Small intestine (tissue), 7 donors: Measurements from ENCODE around the gene TSHZ2. TPM values are rescaled to one million over a fixed set of nuclear protein-coding genes. Genes with fewer than 3 reads are reported as not detected.

Source experiments
- DNase-seq, 2 donors: peaks; one replicate each; pipeline versions ENCODE4 v3.0.0 to v3.0.0-alpha.2; 2013
- FAIRE-seq: peaks from 2 replicates; lab custom pipeline; 2012; peaks lifted over from hg19 to GRCh38; lab: Jason Lieb, UNC
- H3K27ac ChIP-seq, 3 donors: one replicate each; pipeline ENCODE4 v1.5.1; 2013; ENCODE audit warnings: low read length in 2 of 3, mild to moderate bottlenecking in 2 of 3, control low read depth in 1 of 3, inconsistent platforms in 1 of 3, low read depth in 1 of 3, moderate library complexity in 1 of 3
- H3K27me3 ChIP-seq, 3 donors: one replicate each; pipeline ENCODE4 v1.6.1; 2013; ENCODE audit warnings: low read length in 3 of 3, inconsistent platforms in 1 of 3; ENCODE audit not compliant: control insufficient read depth in 3 of 3, insufficient read depth in 3 of 3
- H3K36me3 ChIP-seq, 3 donors: one replicate each; pipeline ENCODE4 v1.6.1; 2013; ENCODE audit warnings: low read length in 3 of 3, inconsistent platforms in 1 of 3, low read depth in 1 of 3, mild to moderate bottlenecking in 1 of 3, moderate library complexity in 1 of 3; ENCODE audit not compliant: control insufficient read depth in 3 of 3, insufficient read depth in 2 of 3
- H3K4me1 ChIP-seq, 3 donors: one replicate each; pipeline ENCODE4 v1.6.1; 2013; ENCODE audit warnings: low read length in 2 of 3, inconsistent platforms in 1 of 3, low read depth in 1 of 3, mild to moderate bottlenecking in 1 of 3, moderate library complexity in 1 of 3; ENCODE audit not compliant: control insufficient read depth in 3 of 3, insufficient read depth in 2 of 3
- H3K4me3 ChIP-seq, 3 donors: one replicate each; pipeline ENCODE4 v1.5.1; 2013; ENCODE audit warnings: low read length in 3 of 3, control low read depth in 1 of 3, inconsistent platforms in 1 of 3, low read depth in 1 of 3, mild to moderate bottlenecking in 1 of 3, moderate library complexity in 1 of 3
- H3K9me3 ChIP-seq, 2 donors: one replicate each; pipeline ENCODE4 v1.6.1; 2013; ENCODE audit warnings: low read depth in 1 of 2, low read length in 1 of 2; ENCODE audit not compliant: control insufficient read depth in 2 of 2, insufficient read depth in 1 of 2
- WGBS, 3 donors: extraction: QIAGEN DNeasy Blood & Tissue Kit; methylation state at CpG; one replicate each; pipeline ENCODE4 v1.1.7; 2013; 5-methylcytosine and 5-hydroxymethylcytosine counted together
- polyA plus RNA-seq, 4 donors: library from polyadenylated mRNA; stranded (reverse) in 3 of 4; unstranded in 1 of 4; fragments of 200-250 nt in 3 of 4; fragments of 120-200 nt in 1 of 4; gene quantifications; one replicate each; pipeline versions ENCODE4 v1.2.1 to v1.2.3, GENCODE V29; 2013
- donor health status: healthy with polysubstance abuse.
- donor health status: control.
- donor health status: control.
- donor health status: Bipolar disorder and iron deficiency.
- donor health status: healthy.

TSHZ2 gene
- polyA plus RNA-seq, 4 donors, result 0.67 to 4.4 (median 2.1) TPM

DNA sequence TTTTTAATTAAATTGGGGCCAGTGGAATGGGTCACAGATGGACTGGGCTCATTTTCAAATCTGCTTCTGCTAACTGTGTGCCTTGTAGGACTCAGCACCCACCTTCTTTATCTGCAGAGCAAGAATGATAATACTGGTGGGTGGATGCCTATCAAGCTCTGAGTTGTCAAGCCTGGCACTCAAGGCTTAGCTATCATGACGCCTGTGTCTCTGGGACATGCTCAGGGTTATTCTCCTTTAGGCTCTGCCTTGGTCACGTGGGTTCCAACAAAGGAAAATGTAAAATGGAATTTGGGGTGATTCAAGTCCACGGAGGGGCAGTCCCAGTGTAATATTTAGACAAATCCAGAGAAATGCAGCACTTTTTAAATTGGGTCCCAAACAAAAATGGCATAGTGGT, 202.3 kb downstream of the TSHZ2 start:
- no peaks in the 10 kb centered on the region for H3K9me3 ChIP-seq
- H3K4me3 ChIP-seq, result no peak overlapping the region
- H3K27ac ChIP-seq, result no peak overlapping the region
- H3K4me1 ChIP-seq, result no peaks in the 10 kb centered on the region
- H3K27me3 ChIP-seq, result no peaks in the 10 kb centered on the region
- 80 to 85% (median 84%) methylated on average over 3 of the region's 3 CpGs for WGBS, 3 donors
- DNase-seq, result no peak
- no peaks in the 10 kb centered on the region for H3K36me3 ChIP-seq
- FAIRE-seq, result no peak

DNA sequence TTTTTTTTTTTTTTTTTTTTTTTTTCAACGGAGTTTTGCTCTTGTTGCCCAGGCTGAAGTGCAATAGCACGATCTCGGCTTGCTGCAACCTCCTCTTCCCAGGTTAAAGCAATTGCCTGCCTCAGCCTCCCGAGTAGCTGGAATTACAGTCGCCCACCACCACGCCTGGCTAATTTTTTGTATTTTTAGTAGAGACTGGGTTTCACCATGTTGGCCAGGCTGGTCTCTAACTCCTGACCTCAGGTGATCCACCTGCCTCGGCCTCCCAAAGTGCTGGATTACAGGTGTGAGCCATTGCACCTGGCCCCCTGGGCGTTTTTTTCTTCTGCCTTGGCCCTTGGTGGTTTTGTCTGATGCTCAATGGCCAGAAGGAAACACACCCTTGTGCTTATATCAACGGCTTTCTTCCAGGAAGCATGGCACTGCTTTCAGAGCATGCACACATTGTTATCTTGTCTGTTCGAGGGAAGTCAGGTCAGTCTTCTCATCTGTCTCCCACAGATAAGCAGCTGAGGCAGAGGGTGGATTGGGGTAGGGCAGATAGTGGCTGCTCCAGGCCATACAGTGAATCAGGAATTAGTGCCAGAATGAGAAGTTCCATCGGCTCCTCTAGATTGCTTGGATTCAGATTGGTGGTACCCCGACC, 203.1 kb downstream of the TSHZ2 start:
- Histone ChIP-seq H3K4me1 (no peaks in the 10 kb centered on the region), H3K27ac (no peak overlapping the region), H3K9me3 (no peaks in the 10 kb centered on the region), H3K36me3 (no peaks in the 10 kb centered on the region), H3K4me3 (no peak overlapping the region), H3K27me3 (no peaks in the 10 kb centered on the region)
- DNase-seq (no peak), FAIRE-seq (no peak)
- 65 to 77% (median 65%) methylated on average over 12 of the region's 12 CpGs for WGBS, 3 donors

DNA sequence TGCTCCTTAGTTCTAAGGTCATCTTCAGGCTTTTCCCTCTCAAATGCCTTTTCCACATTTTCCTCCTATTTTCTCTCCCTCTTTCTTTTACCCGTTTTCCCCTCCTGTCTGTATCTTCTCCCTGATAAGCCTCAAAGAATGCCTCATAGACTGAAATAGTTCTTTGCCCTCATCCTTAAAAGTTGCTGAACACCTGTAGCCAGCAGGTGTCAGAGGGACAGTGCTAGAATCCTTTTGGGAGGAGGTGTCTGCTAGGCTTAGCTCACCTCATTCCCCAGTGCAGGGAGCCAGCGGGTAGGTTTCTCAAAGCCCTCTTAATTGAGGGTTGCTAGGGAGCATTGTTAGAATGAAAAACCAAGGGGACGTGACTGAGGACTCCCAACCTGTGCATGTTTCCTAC, 204.0 kb downstream of the TSHZ2 start:
- FAIRE-seq, result no peak
- WGBS, 3 donors, result 19 to 40% (median 28%) methylated on average over 3 of the region's 3 CpGs
- no peaks in the 10 kb centered on the region for H3K27me3 ChIP-seq
- H3K4me3 ChIP-seq, result no peak overlapping the region
- no peaks in the 10 kb centered on the region for H3K4me1 ChIP-seq
- DNase-seq, result no peak
- no peaks in the 10 kb centered on the region for H3K36me3 ChIP-seq
- H3K9me3 ChIP-seq, result no peaks in the 10 kb centered on the region
- H3K27ac ChIP-seq, result no peak overlapping the region

DNA sequence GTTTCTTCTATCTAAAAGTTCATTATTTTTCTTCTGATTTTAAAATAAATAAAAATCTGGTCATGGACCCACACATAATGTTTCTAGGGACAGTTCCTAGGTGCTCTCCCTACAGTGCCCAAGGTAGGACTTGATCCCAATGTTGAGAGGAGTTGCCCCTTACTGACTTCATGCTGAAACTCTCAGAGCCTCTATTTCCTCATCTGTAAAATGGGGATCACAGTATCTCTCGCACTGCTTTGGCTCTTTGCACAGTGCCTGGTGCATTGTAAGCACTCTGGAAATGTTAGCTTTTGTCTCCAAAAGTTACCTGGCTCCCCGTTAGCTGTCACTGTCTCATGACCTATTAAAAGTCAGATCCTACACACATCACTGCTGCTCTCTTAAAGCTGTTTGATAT, 205.5 kb downstream of the TSHZ2 start:
- Histone ChIP-seq H3K27me3 (no peaks in the 10 kb centered on the region), H3K36me3 (no peaks in the 10 kb centered on the region), H3K4me3 (no peak overlapping the region), H3K27ac (no peak overlapping the region), H3K9me3 (no peaks in the 10 kb centered on the region), H3K4me1 (no peaks in the 10 kb centered on the region)
- FAIRE-seq (no peak), DNase-seq (no peak)
- 83 to 94% (median 87%) methylated on average over 2 of the region's 2 CpGs for WGBS, 3 donors

DNA sequence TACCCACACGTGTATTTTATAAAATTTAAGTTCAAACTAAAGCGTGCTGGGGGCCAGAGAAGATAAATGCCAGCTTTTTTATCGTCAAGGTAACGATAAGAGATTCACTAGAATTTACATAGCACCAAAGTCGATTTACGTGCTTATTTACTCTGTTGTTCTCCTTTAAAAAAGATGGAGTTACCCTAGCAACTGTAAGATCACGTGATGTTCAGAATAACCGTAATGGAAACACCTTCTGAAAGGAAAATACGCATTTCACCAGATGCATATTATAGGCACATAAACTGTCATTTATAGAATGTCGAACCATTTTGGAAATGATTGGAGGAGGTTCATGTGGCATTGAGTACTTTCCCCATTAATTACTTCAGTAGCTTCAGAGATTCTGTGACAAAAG, 207.6 kb downstream of the TSHZ2 start:
- H3K4me3 ChIP-seq, result no peak overlapping the region
- H3K9me3 ChIP-seq, result no peaks in the 10 kb centered on the region
- H3K27me3 ChIP-seq, result no peaks in the 10 kb centered on the region
- WGBS, 3 donors, result 87 to 92% (median 90%) methylated on average over 10 of the region's 10 CpGs
- FAIRE-seq (no peak), DNase-seq (no peak)
- H3K4me1 ChIP-seq, result no peaks in the 10 kb centered on the region
- no peaks in the 10 kb centered on the region for H3K36me3 ChIP-seq
- no peak overlapping the region for H3K27ac ChIP-seq

DNA sequence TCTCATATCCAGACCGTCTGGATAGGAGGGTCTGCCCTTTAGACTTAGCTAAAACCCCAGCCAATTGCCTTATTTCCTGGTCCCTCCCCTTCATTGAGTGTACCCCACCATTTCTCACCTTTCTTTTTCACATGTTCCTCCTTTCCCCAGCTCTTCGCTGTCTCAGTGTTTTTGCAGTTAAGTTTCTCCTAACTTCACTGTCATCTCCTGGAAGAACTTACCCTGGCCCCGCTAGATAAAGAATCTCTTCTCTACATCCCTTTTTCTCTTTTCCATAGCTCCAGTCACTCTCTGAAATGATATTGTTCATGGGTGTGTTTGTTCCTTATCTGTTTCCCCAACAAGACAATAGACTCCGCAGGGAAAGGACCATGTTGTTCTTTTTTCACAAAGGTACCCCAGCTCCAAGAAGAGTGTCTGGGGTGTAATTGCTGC, 208.8 kb downstream of the TSHZ2 start:
- 73 to 79% (median 78%) methylated on average over 4 of the region's 4 CpGs for WGBS, 3 donors
- no peak overlapping the region for H3K4me3 ChIP-seq
- H3K4me1 ChIP-seq, result no peaks in the 10 kb centered on the region
- no peaks in the 10 kb centered on the region for H3K36me3 ChIP-seq
- FAIRE-seq (no peak), DNase-seq (no peak)
- no peak overlapping the region for H3K27ac ChIP-seq
- no peaks in the 10 kb centered on the region for H3K9me3 ChIP-seq
- H3K27me3 ChIP-seq, result no peaks in the 10 kb centered on the region

DNA sequence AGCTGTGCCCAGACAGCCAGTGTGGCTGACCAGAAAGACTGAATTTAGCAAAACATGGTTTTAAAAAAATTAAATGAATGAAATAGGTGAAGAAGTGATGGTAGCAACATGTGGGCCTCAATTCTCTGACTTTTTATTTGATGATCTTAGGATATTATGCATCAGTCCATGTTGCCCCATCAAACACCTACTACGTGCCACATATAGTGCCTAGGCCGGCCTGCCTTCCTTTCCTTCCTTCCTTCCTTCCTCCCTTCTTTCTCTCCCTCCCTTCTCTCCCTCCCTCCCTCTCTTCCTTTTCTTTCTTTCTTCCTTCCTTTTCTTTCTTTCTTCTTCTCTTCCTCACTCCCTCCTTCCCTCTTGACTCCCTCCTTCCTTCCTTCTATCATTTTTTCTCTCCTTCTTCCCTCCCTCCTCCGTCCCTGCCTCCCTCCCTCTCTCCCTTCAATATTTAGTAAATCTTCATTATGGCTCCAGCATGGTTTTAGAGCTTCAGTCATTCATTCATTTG, 209.8 kb downstream of the TSHZ2 start:
- Histone ChIP-seq H3K4me3 (no peak overlapping the region), H3K27ac (no peak overlapping the region), H3K9me3 (no peaks in the 10 kb centered on the region), H3K36me3 (no peaks in the 10 kb centered on the region), H3K4me1 (no peaks in the 10 kb centered on the region), H3K27me3 (peaks cover 0 to 2% (median 0%) of the 10 kb centered on the region in 3 donors)
- WGBS, 3 donors, result 84 to 95% (median 85%) methylated on average over 3 of the region's 3 CpGs
- FAIRE-seq, result no peak
- DNase-seq, result no peak

DNA sequence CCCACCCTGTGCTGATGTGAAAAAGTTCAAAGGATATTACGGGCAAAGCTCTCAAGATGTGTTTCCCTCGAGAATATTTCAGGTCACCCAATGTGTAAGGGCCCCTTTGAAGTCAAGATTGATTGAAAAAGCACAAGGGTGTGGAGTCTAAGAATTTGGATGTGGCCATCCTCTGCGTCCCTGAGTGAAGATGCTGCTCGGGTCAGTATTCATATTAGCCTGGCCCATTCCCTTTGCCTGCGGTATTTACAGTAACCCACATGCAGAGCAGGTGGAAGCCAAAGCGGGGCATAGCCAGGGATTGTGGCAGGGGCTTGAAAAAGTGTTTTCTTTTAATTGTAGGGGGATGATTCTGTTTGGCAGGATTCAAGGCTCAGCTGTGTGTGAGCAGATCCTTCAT, 211.0 kb downstream of the TSHZ2 start:
- no peak overlapping the region for H3K4me3 ChIP-seq
- WGBS, 3 donors, result 85 to 91% (median 90%) methylated on average over 6 of the region's 6 CpGs
- no peak for FAIRE-seq
- no peaks in the 10 kb centered on the region for H3K9me3 ChIP-seq
- no peak for DNase-seq
- no peak overlapping the region for H3K27ac ChIP-seq
- no peaks in the 10 kb centered on the region for H3K36me3 ChIP-seq
- H3K27me3 ChIP-seq, result peaks cover 0 to 2% (median 0%) of the 10 kb centered on the region in 3 donors
- no peaks in the 10 kb centered on the region for H3K4me1 ChIP-seq

DNA sequence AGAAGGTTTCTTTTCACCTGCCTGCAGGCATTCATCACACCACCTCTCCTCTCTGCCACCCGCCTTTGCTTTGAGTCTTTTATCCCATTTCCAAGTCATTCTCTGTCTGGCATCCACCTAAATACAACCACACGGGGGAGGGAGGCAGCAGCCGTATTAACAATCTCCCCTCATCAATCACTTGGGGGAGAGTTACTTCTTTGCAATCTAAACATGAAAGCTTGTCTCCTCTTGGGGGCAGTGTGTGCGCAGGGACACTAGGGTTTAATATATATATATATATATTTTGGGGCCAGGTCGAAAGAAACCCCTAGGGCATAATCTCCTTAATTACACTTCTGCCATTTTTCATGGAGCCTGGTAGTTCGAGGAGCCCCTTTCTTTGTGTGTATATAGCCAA, 214.5 kb downstream of the TSHZ2 start:
- H3K4me1 ChIP-seq, result no peaks in the 10 kb centered on the region

More for the DNA sequence above, 214.5 kb downstream of the TSHZ2 start:
- WGBS, 3 donors, result 61 to 77% (median 69%) methylated on average over 6 of the region's 6 CpGs
- H3K36me3 ChIP-seq, result no peaks in the 10 kb centered on the region
- no peak overlapping the region for H3K4me3 ChIP-seq
- no peak for DNase-seq
- FAIRE-seq, result no peak
- H3K27me3 ChIP-seq, result peaks cover 0 to 2% (median 0%) of the 10 kb centered on the region in 3 donors
- H3K9me3 ChIP-seq, result no peaks in the 10 kb centered on the region
- no peak overlapping the region for H3K27ac ChIP-seq
